HepG2 (cell line): ENCODE measurements around the gene ROMO1. TPM values are rescaled to one million over a fixed set of nuclear protein-coding genes. Genes with fewer than 3 reads are reported as not detected.

Experiments used
- BRD4 ChIP-seq: sonication (generic); formaldehyde crosslinking; IDR thresholded peaks from 2 replicates; pipeline ENCODE4 v1.4.0; 2020; ENCODE audit warnings: missing genetic modification reagents
- CENPBD1 ChIP-seq: sonication (generic); formaldehyde crosslinking; IDR thresholded peaks from 2 replicates; pipeline ENCODE4 v1.8.0; 2022; ENCODE audit warnings: missing genetic modification reagents, low read depth, mild to moderate bottlenecking, borderline replicate concordance
- CREB1 ChIP-seq, 2 experiments: fragments of 450-650 bp in 1 of 2; IDR thresholded peaks; 2 replicates each; pipeline ENCODE4 v1.6.1; 2016 to 2017; ENCODE audit warnings: control low read depth in 1 of 2, mild to moderate bottlenecking in 1 of 2, missing compliant biosample characterization in 1 of 2, missing genetic modification characterization in 1 of 2
- DR1 ChIP-seq: sonication (generic); formaldehyde crosslinking; IDR thresholded peaks from 2 replicates; pipeline ENCODE4 v1.8.0; 2021; ENCODE audit warnings: mild to moderate bottlenecking, missing genetic modification reagents, inconsistent platforms
- KLF6 ChIP-seq: IDR thresholded peaks from 2 replicates; pipeline ENCODE4 v1.8.0; 2016; ENCODE audit warnings: missing biosample characterization, missing genetic modification reagents
- NAIF1 ChIP-seq: sonication (generic); formaldehyde crosslinking; IDR thresholded peaks from 2 replicates; pipeline ENCODE4 v1.5.0; 2020; ENCODE audit warnings: mild to moderate bottlenecking, missing genetic modification reagents, borderline replicate concordance
- SRF ChIP-seq: IDR thresholded peaks from 2 replicates; pipeline ENCODE4 v1.6.1; 2011; ENCODE audit warnings: mild to moderate bottlenecking, low read depth, low read length, moderate library complexity
- ZNF142 ChIP-seq: sonication (generic); formaldehyde crosslinking; IDR thresholded peaks from 2 replicates; pipeline ENCODE4 v1.4.0; 2020; ENCODE audit warnings: missing genetic modification reagents
- ZNF17 ChIP-seq: sonication (generic); formaldehyde crosslinking; IDR thresholded peaks from 2 replicates; pipeline ENCODE4 v1.5.0; 2020; ENCODE audit warnings: mild to moderate bottlenecking, missing genetic modification reagents
- ZNF205 ChIP-seq: IDR thresholded peaks from 2 replicates; pipeline ENCODE4 v1.6.1; 2018; ENCODE audit warnings: missing biosample characterization, missing genetic modification reagents
- ZNF335 ChIP-seq: sonication (generic); formaldehyde crosslinking; IDR thresholded peaks from 2 replicates; pipeline ENCODE4 v1.4.0; 2020; ENCODE audit warnings: missing genetic modification reagents
- ZNF451 ChIP-seq: sonication (generic); formaldehyde crosslinking; IDR thresholded peaks from 2 replicates; pipeline ENCODE4 v1.5.0; 2020; ENCODE audit warnings: mild to moderate bottlenecking, missing genetic modification reagents
- ZNF678 ChIP-seq: sonication (generic); formaldehyde crosslinking; IDR thresholded peaks from 2 replicates; pipeline ENCODE4 v1.4.0; 2020; ENCODE audit warnings: mild to moderate bottlenecking, missing genetic modification reagents
- ZNF777 ChIP-seq: sonication (generic); formaldehyde crosslinking; IDR thresholded peaks from 2 replicates; pipeline ENCODE4 v1.4.0; 2020; ENCODE audit warnings: missing genetic modification reagents
- ZNF781 ChIP-seq: sonication (generic); formaldehyde crosslinking; IDR thresholded peaks from 2 replicates; pipeline ENCODE4 v1.5.1; 2020; ENCODE audit warnings: borderline replicate concordance, mild to moderate bottlenecking, missing genetic modification reagents; ENCODE audit errors: not compliant biosample characterization
- ZNF782 ChIP-seq: sonication (generic); formaldehyde crosslinking; IDR thresholded peaks from 2 replicates; pipeline ENCODE4 v1.4.0; 2020; ENCODE audit warnings: missing genetic modification reagents, mild to moderate bottlenecking, borderline replicate concordance
- ZNF792 ChIP-seq: IDR thresholded peaks from 2 replicates; pipeline ENCODE4 v1.6.1; 2016
- polyA plus RNA-seq, 8 experiments: library from polyadenylated mRNA; depleted of rRNA in 3 of 8; stranded (reverse) in 7 of 8; unstranded in 1 of 8; fragments of >200 nt; fragmentation: Illumina TruSeq in 4 of 8; extraction: Trizol in 4 of 8; gene quantifications; 2 replicates each; pipeline versions ENCODE4 v1.2.1 to v1.2.3, GENCODE V29; 2011 to 2016; ENCODE audit warnings: low read depth in 4 of 8, missing spikeins in 1 of 8, mixed read lengths in 1 of 8; ENCODE audit not compliant: insufficient read depth in 1 of 8
- total RNA-seq, 5 experiments: library from RNA; depleted of rRNA; stranded (reverse); fragments of >200 nt; fragmentation: Illumina TruSeq; extraction: Trizol; gene quantifications; 2 replicates each; pipeline ENCODE4 v1.2.3, GENCODE V29; 2016; ENCODE audit warnings: low read depth in 1 of 5
- TF ChIP-seq, protein P1 (sequence below): sonication (generic); formaldehyde crosslinking; IDR thresholded peaks from 2 replicates; pipeline ENCODE4 v1.5.0; 2020; ENCODE audit warnings: missing genetic modification reagents, mild to moderate bottlenecking, borderline replicate concordance
- TF ChIP-seq, protein P2 (sequence below), 2 experiments: sonication (generic) in 1 of 2; formaldehyde crosslinking in 1 of 2; IDR thresholded peaks; 2 replicates each; pipeline versions ENCODE4 v1.4.0 to v1.6.1; 2018 to 2020; ENCODE audit warnings: missing genetic modification reagents in 2 of 2, borderline replicate concordance in 1 of 2, low read depth in 1 of 2, mild to moderate bottlenecking in 1 of 2, missing biosample characterization in 1 of 2

ROMO1 gene
- total and polyA plus RNA-seq, 2 of the 13 experiments (the other 11 are each of a cell fraction or from before 2014, with no cell fraction given) = 636 to 755 TPM

- TF ChIP-seq, protein P1, sequence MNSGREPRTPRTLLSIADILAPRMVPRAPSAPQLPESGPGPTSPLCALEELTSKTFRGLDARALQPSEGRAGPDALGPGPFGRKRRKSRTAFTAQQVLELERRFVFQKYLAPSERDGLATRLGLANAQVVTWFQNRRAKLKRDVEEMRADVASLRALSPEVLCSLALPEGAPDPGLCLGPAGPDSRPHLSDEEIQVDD (CRISPR knock-in tag) = no peak; the same call in 1 of the 2 replicates
- peak; percentile 99 for TF ChIP-seq ZNF792 (CRISPR knock-in tag)
- TF ChIP-seq ZNF17 = no peak
- peak; percentile 97 for TF ChIP-seq ZNF781 (CRISPR knock-in tag)
- TF ChIP-seq ZNF205 (CRISPR knock-in tag) = peak; percentile 97
- peak; percentile 95 for TF ChIP-seq KLF6
- peak; percentile 97 for TF ChIP-seq NAIF1 (CRISPR knock-in tag)
- TF ChIP-seq ZNF142 (CRISPR knock-in tag) = peak; percentile 94
- TF ChIP-seq SRF = 0 out of 2 replicates have a peak, but pooled peaks have one; percentile 32
- TF ChIP-seq ZNF451 (CRISPR knock-in tag) = no peak; the same call in none of the 2 replicates
- 0 out of 2 replicates have a peak, but pooled peaks have one; percentile 8 for TF ChIP-seq ZNF678
- peak; percentile 93 for TF ChIP-seq CREB1 (IDR thresholded peaks at IDR 0.05)
- TF ChIP-seq CREB1 (CRISPR knock-in tag; IDR thresholded peaks at IDR 0.05) = peak; percentile 79
- TF ChIP-seq, protein P2, sequence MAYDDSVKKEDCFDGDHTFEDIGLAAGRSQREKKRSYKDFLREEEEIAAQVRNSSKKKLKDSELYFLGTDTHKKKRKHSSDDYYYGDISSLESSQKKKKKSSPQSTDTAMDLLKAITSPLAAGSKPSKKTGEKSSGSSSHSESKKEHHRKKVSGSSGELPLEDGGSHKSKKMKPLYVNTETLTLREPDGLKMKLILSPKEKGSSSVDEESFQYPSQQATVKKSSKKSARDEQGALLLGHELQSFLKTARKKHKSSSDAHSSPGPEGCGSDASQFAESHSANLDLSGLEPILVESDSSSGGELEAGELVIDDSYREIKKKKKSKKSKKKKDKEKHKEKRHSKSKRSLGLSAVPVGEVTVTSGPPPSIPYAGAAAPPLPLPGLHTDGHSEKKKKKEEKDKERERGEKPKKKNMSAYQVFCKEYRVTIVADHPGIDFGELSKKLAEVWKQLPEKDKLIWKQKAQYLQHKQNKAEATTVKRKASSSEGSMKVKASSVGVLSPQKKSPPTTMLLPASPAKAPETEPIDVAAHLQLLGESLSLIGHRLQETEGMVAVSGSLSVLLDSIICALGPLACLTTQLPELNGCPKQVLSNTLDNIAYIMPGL (CRISPR knock-in tag; IDR thresholded peaks at IDR 0.05; ENCODE audit: borderline replicate concordance in 1 of 2, low read depth in 1 of 2) = peak; percentile 100
- peak; percentile 96 for TF ChIP-seq ZNF777 (CRISPR knock-in tag)
- TF ChIP-seq ZNF335 (CRISPR knock-in tag) = peak; percentile 91
- TF ChIP-seq CENPBD1 (CRISPR knock-in tag) = peak; percentile 97; the same call in 1 of the 2 replicates
- TF ChIP-seq ZNF782 (CRISPR knock-in tag) = peak; percentile 99
- TF ChIP-seq DR1 (CRISPR knock-in tag) = peak; percentile 90
- peak; percentile 85 for TF ChIP-seq BRD4 (CRISPR knock-in tag)
Measured at GRCh38 chr20:35699127-35699956, at the start of gene ROMO1, which contains the start of gene NFS1 (continued).
